Activated T-helper 1 cell treated with anti-CD3 and anti-CD28 coated beads, Interleukin-2, amount 50 U/mL, for 16 hours (primary cell): ENCODE measurements around the gene BRME1.
"Not testable (repeated sequence)": the region's sequence is repeated elsewhere in the genome, so short reads cannot be mapped to it uniquely, and the experiment has no call there.

Source experiments
- DNase-seq, 2 donors: peaks; one replicate each; pipeline ENCODE4 v3.0.0-alpha.2; 2020; ENCODE audit warnings: low read depth in 1 of 2, low spot score in 1 of 2

Gene BRME1

DNA sequence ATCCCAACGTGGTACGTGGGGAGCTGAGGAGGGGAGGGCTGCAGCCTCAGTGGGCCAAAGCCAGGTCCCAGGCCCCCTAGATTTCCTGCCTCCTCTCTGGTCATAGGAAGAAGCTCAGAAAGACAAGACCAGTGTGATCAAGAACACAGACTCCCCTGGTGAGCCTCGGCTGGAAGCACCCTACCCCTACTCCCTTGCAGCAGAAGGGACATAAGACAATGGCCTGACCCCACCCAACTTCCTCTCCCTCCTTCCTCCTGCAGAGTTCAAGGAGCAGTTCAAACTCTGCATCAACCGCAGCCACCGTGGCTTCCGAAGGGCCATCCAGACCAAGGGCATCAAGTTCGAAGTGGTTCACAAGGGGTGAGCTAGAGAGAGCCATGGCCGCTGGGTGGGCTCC lies 20.8 kb upstream of the BRME1 start:
- no peak for DNase-seq

DNA sequence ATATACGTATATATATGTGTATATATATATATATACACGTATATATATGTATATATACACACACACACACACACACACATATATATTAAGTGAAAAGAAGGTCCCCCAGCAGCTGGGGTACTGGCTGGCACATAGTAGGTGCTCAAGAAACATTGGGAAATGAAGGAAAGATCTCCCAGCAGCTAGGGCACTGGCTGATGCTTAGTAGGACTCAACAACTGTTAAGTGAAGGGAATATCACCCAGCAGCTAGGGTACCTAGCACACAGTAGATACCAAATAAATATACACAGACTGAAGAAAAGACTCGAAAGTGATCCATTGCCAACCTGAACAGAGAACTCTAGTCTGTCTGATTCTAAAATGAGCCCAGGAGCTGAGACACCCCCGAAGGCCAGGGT lies 20.1 kb upstream of the BRME1 start:
- no peak for DNase-seq

GRCh38 chr19:13923194-13923987 lies 17.5 kb upstream of the BRME1 start:
- DNase-seq, result no peak

- DNase-seq, result not testable (repeated sequence)
Observed at GRCh38 chr19:13922118-13922517, 16.2 kb upstream of the BRME1 start.

GRCh38 chr19:13920940-13921747 lies 15.2 kb upstream of the BRME1 start:
- DNase-seq, result no peak

DNA sequence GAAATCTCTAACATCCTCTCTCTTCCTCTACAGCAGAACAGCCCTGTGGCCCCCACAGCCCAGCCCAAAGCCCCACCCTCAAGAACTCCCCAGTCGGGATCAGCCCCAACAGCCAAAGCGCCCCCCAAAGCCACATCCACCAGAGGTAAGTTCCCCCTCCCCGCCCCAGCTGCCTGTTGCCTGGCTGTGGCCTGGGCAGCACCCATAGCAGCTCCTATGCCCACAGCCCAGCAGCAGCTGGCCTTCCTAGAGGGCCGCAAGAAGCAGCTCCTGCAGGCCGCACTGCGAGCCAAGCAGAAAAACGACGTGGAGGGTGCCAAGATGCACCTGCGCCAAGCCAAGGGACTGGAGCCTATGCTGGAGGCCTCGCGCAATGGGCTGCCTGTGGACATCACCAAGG lies 14.6 kb upstream of the BRME1 start:
- no peak for DNase-seq

DNA sequence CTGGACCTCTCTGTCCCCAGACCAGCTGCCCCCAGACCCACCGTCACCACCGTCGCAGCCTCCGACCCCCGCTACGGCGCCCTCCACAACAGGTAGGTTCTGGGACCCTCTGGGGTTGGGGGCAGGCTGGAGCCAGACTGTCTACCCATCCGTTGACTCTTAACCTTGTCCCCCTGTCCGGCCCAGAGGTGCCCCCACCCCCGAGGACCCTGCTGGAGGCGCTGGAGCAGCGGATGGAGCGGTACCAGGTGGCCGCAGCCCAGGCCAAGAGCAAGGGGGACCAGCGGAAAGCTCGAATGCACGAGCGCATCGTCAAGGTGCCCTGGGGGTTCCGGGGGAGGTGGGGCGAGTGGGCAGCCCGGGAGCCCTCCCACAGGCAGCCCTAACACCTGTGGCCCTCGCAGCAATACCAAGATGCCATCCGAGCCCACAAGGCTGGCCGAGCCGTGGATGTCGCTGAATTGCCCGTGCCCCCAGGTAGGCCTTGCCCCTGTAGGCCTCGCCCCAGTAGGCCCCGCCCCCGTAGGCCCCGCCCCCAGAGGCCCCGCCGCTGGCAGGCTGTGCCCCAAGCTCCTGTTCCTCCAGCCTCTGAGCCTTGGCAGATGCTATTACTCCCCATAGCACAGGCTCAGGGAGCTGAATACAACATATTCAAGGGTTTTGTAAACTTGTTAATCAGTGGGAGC lies 13.0 kb upstream of the BRME1 start:
- no peak for DNase-seq

DNA sequence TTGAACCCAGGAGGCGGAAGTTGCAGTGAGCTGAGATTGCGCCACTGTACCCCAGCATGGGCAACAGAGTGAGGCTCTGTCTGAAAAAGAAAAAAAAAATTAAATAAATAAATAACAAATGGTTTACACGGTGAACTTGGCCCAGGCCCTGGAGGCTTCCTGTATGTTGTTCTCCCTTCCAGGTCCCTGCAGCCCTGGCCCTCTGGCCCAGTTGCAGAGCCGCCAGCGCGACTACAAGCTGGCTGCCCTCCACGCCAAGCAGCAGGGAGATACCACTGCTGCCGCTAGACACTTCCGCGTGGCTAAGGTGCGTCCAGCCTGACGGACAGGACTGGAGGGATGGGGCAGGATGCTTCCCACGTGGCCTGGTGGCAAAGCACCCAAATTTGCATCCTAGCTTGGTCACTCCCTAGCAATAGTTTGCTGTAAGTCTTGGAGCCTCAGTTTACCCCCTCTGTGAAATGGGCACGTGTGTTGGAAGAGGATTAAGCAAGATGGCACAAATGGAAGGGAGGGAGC lies 12.0 kb upstream of the BRME1 start:
- DNase-seq, result no peak

DNA sequence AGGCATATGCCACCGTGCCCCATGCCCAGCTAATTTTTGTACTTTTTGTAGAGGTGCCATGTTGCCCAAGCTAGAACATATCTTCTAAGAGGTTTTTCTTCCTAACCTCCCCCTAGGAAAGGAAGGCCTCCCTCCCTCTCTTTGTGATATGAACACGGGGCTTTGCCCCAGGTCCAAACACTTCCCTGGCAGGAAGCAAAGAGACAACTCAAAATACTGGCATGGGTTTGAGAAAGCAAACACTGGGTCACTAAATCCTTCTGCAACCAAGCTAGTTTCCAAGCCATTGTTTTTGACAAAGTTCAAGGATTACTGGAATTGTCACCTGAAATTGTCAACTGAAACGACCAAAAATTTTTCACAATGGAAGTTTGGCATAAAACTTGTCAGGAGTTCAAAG lies 8.9 kb upstream of the BRME1 start:
- DNase-seq, result no peak

DNA sequence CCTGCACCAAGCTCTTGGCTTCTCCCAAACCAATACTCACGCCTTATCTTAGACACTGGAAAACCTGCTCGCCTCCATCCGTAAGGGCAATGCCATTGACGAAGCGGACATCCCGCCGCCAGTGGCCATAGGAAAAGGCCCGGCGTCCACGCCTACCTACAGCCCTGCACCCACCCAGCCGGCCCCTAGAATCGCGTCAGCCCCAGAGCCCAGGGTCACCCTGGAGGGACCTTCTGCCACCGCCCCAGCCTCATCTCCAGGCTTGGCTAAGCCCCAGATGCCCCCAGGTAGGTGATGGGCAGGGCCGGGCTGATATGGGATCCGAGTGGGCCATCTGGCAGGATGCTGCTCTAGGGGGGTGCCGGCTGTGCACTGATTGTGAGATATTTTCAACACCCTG lies 7.4 kb upstream of the BRME1 start:
- no peak for DNase-seq

DNA sequence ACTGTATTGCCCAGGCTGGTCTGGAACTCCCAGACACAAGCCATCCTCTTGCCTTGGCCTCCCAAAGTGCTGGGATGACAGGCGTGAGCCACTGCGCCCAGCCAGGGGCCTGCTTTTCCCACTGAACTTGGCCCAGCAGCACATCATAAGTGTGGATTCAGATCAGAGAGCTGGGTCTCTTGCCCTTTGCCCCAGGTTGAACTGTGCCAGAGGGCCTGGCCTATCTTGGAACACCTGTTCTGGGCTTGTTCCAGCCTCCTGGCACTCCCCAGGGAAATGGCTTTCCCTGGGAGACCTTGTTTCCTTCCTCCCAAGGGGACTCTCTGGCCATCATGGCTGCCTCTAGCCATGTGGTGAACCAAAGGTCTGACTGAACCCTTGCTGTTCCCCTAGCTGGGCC lies 3.5 kb upstream of the BRME1 start:
- DNase-seq, result no peak

- no peak for DNase-seq
Observed at GRCh38 chr19:13908674-13909073, 2.8 kb upstream of the BRME1 start.

DNA sequence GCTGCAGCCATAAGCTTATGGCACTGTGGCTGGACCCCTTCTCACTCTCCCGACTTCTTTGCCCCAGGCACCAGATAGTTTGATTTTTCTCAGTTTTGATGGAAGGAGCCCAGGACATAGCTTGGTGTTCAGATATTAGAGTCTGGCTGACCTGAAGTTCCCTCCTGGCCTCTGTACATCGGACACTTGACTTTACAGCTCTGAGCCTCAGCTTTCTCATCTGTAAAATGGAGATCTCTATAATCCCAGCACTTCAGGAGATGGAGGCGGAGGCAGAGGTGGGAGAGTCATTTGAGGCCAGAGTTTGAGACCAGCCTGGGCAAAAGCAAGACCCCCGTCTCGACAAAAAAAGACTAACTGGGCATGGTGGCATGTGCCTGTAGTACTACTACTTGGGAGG lies 993 bp upstream of the BRME1 start:
- no peak for DNase-seq

DNA sequence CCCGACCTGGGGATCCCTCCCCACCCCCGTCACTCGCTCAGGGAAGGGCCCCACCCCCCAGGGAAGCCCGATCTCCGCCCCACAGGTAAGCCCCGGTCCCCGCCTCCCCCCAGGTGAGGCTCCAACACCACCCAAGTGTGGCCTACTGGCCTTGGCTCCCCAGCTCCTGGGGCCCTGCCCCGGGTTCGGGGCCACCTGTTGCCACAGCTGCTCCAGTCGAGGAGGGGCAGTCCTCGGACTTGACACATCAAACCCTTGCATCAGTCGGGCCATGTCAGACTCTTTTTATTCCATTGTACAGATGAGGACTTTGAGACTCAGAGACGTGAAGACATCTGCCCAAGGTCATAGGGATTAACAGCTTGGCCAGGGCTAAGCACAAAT lies 596 bp upstream of the BRME1 start:
- DNase-seq, result no peak

DNA sequence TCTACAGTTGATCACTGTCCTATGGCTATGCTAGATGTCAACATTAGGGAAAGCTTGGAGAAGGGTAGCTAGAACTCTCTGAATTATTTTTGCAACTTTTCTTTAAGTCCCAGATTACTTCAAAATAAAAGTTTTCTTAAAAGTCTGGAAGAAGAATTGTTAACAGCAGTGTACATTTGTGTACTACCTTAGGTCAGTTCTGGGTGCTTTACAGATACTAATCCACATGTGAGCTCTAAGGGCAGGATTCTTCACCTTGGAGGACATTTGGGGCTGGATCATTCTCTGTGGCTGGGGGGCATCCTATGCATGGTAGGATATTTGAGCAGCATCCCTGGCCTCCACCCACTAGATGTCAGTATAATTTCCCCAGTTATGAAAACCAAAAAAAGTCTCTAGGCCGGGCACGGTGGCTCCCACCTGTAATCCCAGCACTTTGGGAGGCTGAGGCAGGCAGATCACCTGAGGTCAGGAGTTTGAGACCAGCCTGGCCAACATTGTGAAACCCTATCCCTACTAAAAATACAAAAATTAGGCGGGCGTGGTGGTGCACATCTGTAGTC lies 2.8 kb downstream of the BRME1 start:
- DNase-seq, result no peak

DNA sequence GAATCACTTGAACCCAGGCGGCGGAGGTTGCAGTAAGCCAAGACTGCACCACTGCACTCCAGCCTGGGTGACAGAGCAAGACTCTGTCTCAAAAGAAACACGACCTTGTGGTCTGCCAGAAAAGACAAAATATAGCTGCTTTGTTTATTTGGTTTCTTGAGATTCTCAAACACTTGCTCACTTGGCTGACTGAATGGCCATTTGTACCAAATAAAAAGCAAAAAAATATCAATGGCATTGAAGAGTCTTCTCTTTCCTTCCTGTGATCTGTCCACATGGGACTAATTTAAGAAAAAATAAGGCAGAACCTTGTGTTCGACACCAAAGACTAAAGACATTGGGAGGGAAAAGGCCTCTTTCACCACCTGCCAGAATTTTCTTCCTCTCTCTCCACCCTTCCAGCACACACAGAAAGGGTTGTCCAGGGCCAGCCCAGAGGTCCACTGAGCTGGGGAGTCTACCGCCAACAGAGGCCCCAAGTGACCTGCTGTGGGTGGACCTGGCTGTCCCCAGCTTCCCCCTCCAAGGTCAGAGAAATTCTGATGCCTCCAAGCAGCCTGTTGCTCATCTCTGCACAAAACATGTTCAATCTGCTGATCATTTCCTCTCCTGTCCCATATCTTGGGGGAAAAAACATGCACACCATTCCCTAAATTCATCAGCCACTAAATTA lies 5.9 kb downstream of the BRME1 start:
- no peak for DNase-seq

- DNase-seq, result no peak
Observed at GRCh38 chr19:13899393-13899792, 6.5 kb downstream of the BRME1 start.

- DNase-seq, result no peak
Observed at GRCh38 chr19:13896227-13896626, 9.7 kb downstream of the BRME1 start.

GRCh38 chr19:13894552-13894951 lies 11.4 kb downstream of the BRME1 start:
- DNase-seq, result no peak

GRCh38 chr19:13892870-13893269 lies 13.0 kb downstream of the BRME1 start:
- DNase-seq, result no peak

DNA sequence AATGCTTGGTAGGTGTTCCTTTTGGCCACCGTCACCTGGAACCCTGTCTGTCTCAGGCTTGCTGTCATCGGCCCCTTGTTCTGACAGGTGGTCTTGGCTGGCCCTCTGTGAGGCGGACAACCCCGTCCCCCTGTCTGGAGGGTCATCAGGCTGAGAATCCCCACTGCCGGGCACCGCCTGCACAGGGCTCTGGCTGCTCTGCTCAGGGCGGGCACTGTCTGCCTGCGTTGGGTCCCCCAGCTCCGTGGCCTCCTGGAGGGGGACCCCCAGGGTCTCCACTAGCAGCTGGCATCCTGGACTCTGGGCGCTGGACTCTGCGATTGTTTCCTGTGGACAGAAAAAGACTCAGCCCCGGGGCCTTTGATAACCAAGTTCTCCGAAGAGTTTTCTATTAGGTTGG lies 15.8 kb downstream of the BRME1 start:
- no peak for DNase-seq
